Measurements from ENCODE around the gene SYNDIG1L. TPM values are rescaled to one million over a fixed set of nuclear protein-coding genes. Genes with fewer than 3 reads are reported as not detected.

Gene SYNDIG1L
- total RNA-seq, 1 donor from 2014 or later, result not detected

DNA sequence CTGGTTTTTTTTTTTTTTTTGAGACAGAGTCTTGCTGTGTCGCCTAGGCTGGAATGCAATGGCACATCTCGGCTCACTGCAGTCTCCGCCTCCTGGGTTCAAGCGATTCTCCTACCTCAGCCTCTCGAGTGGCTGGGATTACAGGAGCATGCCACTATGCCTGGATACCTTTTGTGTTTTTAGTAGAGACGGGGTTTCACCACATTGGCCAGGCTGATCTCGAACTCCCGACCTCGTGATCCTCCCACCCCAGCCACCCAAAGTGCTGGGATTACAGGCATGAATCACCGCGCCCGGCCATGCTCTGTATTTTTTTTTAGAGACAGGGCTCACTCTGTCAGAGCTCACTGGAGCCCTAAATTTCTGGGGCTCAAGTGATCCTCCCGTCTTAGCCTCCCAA lies 45.2 kb downstream of the SYNDIG1L start:
- no peaks in the 10 kb centered on the region for H3K4me1 Mint-ChIP-seq (ENCODE audit: low read depth)
- no peak overlapping the region for H3K27ac Mint-ChIP-seq (ENCODE audit: unreplicated experiment)
- no peaks in the 10 kb centered on the region for H3K36me3 Mint-ChIP-seq (ENCODE audit: low read depth)
- H3K9me3 Mint-ChIP-seq (ENCODE audit: low read depth), result no peaks in the 10 kb centered on the region
- DNase-seq (ENCODE audit: low spot score), result no peak
- TF ChIP-seq, protein P1, sequence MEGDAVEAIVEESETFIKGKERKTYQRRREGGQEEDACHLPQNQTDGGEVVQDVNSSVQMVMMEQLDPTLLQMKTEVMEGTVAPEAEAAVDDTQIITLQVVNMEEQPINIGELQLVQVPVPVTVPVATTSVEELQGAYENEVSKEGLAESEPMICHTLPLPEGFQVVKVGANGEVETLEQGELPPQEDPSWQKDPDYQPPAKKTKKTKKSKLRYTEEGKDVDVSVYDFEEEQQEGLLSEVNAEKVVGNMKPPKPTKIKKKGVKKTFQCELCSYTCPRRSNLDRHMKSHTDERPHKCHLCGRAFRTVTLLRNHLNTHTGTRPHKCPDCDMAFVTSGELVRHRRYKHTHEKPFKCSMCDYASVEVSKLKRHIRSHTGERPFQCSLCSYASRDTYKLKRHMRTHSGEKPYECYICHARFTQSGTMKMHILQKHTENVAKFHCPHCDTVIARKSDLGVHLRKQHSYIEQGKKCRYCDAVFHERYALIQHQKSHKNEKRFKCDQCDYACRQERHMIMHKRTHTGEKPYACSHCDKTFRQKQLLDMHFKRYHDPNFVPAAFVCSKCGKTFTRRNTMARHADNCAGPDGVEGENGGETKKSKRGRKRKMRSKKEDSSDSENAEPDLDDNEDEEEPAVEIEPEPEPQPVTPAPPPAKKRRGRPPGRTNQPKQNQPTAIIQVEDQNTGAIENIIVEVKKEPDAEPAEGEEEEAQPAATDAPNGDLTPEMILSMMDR (IDR thresholded peaks at IDR 0.05), result no peak
- H3K4me3 Mint-ChIP-seq (ENCODE audit: unreplicated experiment), result no peak overlapping the region
- peaks cover 13% of the 10 kb centered on the region for H3K27me3 Mint-ChIP-seq (ENCODE audit: low read depth)

DNA sequence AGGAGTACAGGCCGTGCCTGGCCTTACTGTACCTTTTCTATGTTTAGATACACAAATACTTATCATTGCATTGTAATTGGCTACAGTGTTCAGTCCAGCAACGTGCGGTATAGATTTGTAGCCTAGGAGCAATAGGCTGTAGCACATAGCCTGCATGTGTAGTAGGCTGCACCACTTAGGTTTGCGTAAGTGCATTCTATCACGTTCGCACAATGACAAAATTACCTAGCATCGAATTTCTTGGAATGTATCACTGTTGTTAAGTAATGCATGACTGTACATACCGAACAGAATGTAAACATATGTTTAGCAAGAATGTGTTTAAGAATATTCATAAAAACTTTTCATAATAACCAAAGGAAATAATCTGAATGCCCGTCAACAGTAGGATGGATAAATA lies 45.8 kb downstream of the SYNDIG1L start:
- no peak overlapping the region for H3K27ac Mint-ChIP-seq (ENCODE audit: unreplicated experiment)

DNA sequence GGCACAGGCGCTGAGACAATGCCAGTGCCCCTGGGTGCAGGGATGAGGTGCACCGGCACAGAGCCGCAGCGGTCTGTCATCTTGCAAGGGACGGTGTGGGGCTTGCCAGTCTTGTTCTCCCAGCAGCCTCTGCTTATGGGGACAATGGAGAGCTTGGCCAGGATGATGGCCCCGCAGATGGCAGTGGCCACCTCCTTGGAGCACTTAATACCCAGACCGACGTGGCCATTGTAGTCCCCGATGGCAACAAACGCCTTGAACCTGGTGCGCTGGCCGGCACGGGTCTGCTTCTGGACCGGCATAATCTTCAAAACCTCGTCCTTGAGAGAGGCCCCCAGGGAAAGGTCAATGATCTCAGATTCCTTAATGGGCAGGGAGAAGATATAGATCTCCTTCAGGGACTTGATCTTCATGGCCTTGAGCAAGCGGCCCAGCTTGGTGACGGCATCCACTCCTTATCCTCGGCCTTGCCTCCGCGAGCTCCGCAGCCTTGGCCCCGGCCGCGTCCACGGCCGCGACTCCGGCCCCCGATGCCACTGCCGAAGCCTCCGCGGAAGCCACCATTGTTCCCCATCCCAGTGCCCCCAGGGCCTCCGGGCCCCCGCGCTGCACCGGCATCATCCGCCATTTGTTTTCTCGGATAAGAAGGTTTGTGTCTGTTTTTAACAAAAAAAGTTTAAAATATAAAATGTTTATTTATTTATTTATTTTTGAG lies 47.9 kb downstream of the SYNDIG1L start:
- no peak overlapping the region for H3K4me3 Mint-ChIP-seq (ENCODE audit: unreplicated experiment)
- H3K27me3 Mint-ChIP-seq (ENCODE audit: low read depth), result peaks cover 10% of the 10 kb centered on the region
- TF ChIP-seq, protein P1 (IDR thresholded peaks at IDR 0.05), result no peak
- no peaks in the 10 kb centered on the region for H3K4me1 Mint-ChIP-seq (ENCODE audit: low read depth)
- no peak for DNase-seq (ENCODE audit: low spot score)
- H3K36me3 Mint-ChIP-seq (ENCODE audit: low read depth), result no peaks in the 10 kb centered on the region
- H3K27ac Mint-ChIP-seq (ENCODE audit: unreplicated experiment), result no peak overlapping the region
- no peaks in the 10 kb centered on the region for H3K9me3 Mint-ChIP-seq (ENCODE audit: low read depth)

More for the DNA sequence above, 45.8 kb downstream of the SYNDIG1L start:
- Mint-ChIP-seq H3K4me3 (ENCODE audit: unreplicated experiment) (no peak overlapping the region), H3K9me3 (ENCODE audit: low read depth) (no peaks in the 10 kb centered on the region), H3K4me1 (ENCODE audit: low read depth) (no peaks in the 10 kb centered on the region), H3K27me3 (ENCODE audit: low read depth) (peaks cover 17% of the 10 kb centered on the region), H3K36me3 (ENCODE audit: low read depth) (no peaks in the 10 kb centered on the region)
- TF ChIP-seq, protein P1 (IDR thresholded peaks at IDR 0.05), result no peak
- DNase-seq (ENCODE audit: low spot score), result no peak

DNA sequence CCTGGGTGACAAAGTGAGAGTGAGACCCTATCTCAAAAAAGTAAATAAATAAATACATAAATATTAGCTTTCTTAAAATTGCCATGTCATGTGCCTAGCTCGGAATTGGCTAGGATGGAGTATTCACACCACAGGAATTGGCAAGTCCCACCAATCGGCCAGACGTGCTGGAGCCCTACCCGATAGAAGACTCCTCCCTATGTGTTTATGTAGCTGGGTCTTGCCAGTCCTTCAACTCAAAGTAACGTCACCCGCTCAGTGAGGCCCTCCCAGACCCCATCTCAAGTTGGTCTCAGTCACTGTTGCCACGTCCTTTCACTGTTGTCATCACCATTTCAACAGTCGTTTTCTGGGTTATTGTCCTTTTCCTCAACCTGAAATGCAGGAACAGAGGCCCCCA lies 57.6 kb downstream of the SYNDIG1L start:
- TF ChIP-seq, protein P1 (IDR thresholded peaks at IDR 0.05), result no peak
- Mint-ChIP-seq H3K4me3 (ENCODE audit: unreplicated experiment) (no peak overlapping the region), H3K4me1 (ENCODE audit: low read depth) (no peaks in the 10 kb centered on the region), H3K36me3 (ENCODE audit: low read depth) (peaks cover 2% of the 10 kb centered on the region), H3K27me3 (ENCODE audit: low read depth) (peaks cover 19% of the 10 kb centered on the region), H3K27ac (ENCODE audit: unreplicated experiment) (no peak overlapping the region), H3K9me3 (ENCODE audit: low read depth) (no peaks in the 10 kb centered on the region)
- DNase-seq (ENCODE audit: low spot score), result no peak

DNA sequence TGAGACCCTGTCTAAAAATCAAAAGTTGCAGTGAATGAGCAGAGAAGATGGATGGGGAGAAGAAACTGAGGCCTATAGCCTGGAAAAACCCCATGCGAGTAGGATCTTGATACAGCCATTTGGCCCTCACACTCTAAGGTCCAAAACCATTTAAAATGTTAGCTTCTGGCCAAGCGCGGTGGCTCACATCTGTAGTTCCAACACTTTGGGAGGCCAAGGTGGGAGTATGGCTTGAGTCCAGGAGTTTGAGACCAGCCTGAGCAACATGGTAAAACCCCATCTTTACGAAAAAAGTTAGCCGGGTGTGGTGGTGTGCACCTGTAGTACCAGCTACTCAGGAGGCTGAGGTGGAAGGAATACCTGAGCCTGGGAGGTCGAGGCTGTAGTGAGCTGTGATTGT lies 58.0 kb downstream of the SYNDIG1L start:
- no peak overlapping the region for H3K4me3 Mint-ChIP-seq (ENCODE audit: unreplicated experiment)

More for the DNA sequence above, 58.0 kb downstream of the SYNDIG1L start:
- no peak for DNase-seq (ENCODE audit: low spot score)
- TF ChIP-seq, protein P1 (IDR thresholded peaks at IDR 0.05), result no peak
- Mint-ChIP-seq H3K27me3 (ENCODE audit: low read depth) (peaks cover 19% of the 10 kb centered on the region), H3K4me1 (ENCODE audit: low read depth) (no peaks in the 10 kb centered on the region), H3K36me3 (ENCODE audit: low read depth) (peaks cover 2% of the 10 kb centered on the region), H3K27ac (ENCODE audit: unreplicated experiment) (no peak overlapping the region), H3K9me3 (ENCODE audit: low read depth) (no peaks in the 10 kb centered on the region)

Measured in chondrocyte (in vitro differentiated cells).